CD14-positive monocyte (primary cell): Measurements from ENCODE around the gene MAU2. TPM values are rescaled to one million over a fixed set of nuclear protein-coding genes. Genes with fewer than 3 reads are reported as not detected.

Source experiments
- DNase-seq, 3 donors: peaks; one replicate each; pipeline ENCODE4 v3.0.0-alpha.2; 2011 to 2022
- H2AFZ ChIP-seq: 2 replicates; pipeline ENCODE4 v1.6.0; 2012; ENCODE audit warnings: mild to moderate bottlenecking, low read depth, low read length, inconsistent platforms; ENCODE audit not compliant: insufficient read depth, poor library complexity, severe bottlenecking
- H3K27ac ChIP-seq, 2 donors: 1 replicate in 1 of 2; 2 replicates in 1 of 2; pipeline ENCODE4 v1.5.1; 2012 to 2013; ENCODE audit warnings: low read length in 2 of 2, control low read depth in 1 of 2, inconsistent platforms in 1 of 2, low read depth in 1 of 2, mild to moderate bottlenecking in 1 of 2
- H3K27me3 ChIP-seq, 2 donors: one replicate each; pipeline versions ENCODE4 v1.6.0 to v1.6.1; 2011 to 2013; ENCODE audit warnings: low read length in 2 of 2; ENCODE audit not compliant: control insufficient read depth in 2 of 2, insufficient read depth in 2 of 2
- H3K36me3 ChIP-seq, 2 donors: replicated peaks in 1 of 2; 1 replicate in 1 of 2; 2 replicates in 1 of 2; pipeline versions ENCODE4 v1.5.1 to v1.6.1; 2012 to 2013; ENCODE audit warnings: low read length in 2 of 2, control low read depth in 1 of 2, inconsistent platforms in 1 of 2, mild to moderate bottlenecking in 1 of 2; ENCODE audit not compliant: insufficient read depth in 2 of 2, control insufficient read depth in 1 of 2
- H3K4me1 ChIP-seq, 2 donors: 1 replicate in 1 of 2; 2 replicates in 1 of 2; pipeline versions ENCODE4 v1.5.1 to v1.6.1; 2012 to 2013; ENCODE audit warnings: low read length in 2 of 2, control low read depth in 1 of 2, inconsistent platforms in 1 of 2, mild to moderate bottlenecking in 1 of 2, moderate library complexity in 1 of 2; ENCODE audit not compliant: insufficient read depth in 2 of 2, control insufficient read depth in 1 of 2
- H3K4me2 ChIP-seq: replicated peaks from 2 replicates; pipeline ENCODE3; 2012; ENCODE audit warnings: low read length, moderate library complexity, mild to moderate bottlenecking; ENCODE audit not compliant: poor library complexity, severe bottlenecking; ENCODE audit errors: extremely low read depth
- H3K4me3 ChIP-seq, 3 experiments: fragments of 200-600 bp in 1 of 3; sonication (generic) in 1 of 3; replicated peaks in 1 of 3; 1 replicate in 2 of 3; 2 replicates in 1 of 3; pipeline ENCODE4 v1.5.1; 2011 to 2013; ENCODE audit warnings: low read length in 3 of 3, mild to moderate bottlenecking in 3 of 3, control low read depth in 2 of 3, low read depth in 2 of 3, inconsistent platforms in 1 of 3, moderate library complexity in 1 of 3
- H3K79me2 ChIP-seq: 2 replicates; pipeline ENCODE4 v1.6.0; 2012; ENCODE audit warnings: mild to moderate bottlenecking, control low read depth, inconsistent platforms, low read length, moderate library complexity; ENCODE audit not compliant: insufficient read depth
- H3K9ac ChIP-seq: 2 replicates; pipeline ENCODE4 v1.6.0; 2017; ENCODE audit warnings: low read length, mild to moderate bottlenecking; ENCODE audit not compliant: insufficient read depth, poor library complexity, severe bottlenecking
- H3K9me3 ChIP-seq, 2 donors: replicated peaks in 1 of 2; 1 replicate in 1 of 2; 2 replicates in 1 of 2; pipeline versions ENCODE4 v1.5.1 to v1.6.1; 2012 to 2013; ENCODE audit warnings: low read length in 2 of 2, control low read depth in 1 of 2; ENCODE audit not compliant: control insufficient read depth in 1 of 2, insufficient read depth in 1 of 2
- H4K20me1 ChIP-seq: 2 replicates; pipeline ENCODE4 v1.6.0; 2012; ENCODE audit warnings: mild to moderate bottlenecking, low read length, control low read depth, moderate library complexity; ENCODE audit not compliant: insufficient read depth
- H3K27ac Mint-ChIP-seq, 7 donors: one replicate each; pipeline ENCODE4 v1.8.0; 2020; ENCODE audit warnings: mild to moderate bottlenecking in 7 of 7, mixed read lengths in 7 of 7, moderate library complexity in 6 of 7, inconsistent platforms in 2 of 7
- H3K27me3 Mint-ChIP-seq, 3 donors: one replicate each; pipeline ENCODE4 v1.8.0; 2021 to 2022; ENCODE audit warnings: low read depth in 3 of 3, mild to moderate bottlenecking in 3 of 3, mixed read lengths in 3 of 3, moderate library complexity in 3 of 3, inconsistent platforms in 1 of 3
- H3K36me3 Mint-ChIP-seq, 2 donors: one replicate each; pipeline ENCODE4 v1.8.0; 2020; ENCODE audit warnings: mixed read lengths in 2 of 2, inconsistent platforms in 1 of 2, mild to moderate bottlenecking in 1 of 2
- H3K4me1 Mint-ChIP-seq: one replicate; pipeline ENCODE4 v1.8.0; 2020; ENCODE audit warnings: mild to moderate bottlenecking, mixed read lengths
- H3K4me3 Mint-ChIP-seq, 2 donors: one replicate each; pipeline ENCODE4 v1.8.0; 2020; ENCODE audit warnings: mild to moderate bottlenecking in 2 of 2, mixed read lengths in 2 of 2, moderate library complexity in 1 of 2
- H3K9me3 Mint-ChIP-seq, 7 donors: one replicate each; pipeline ENCODE4 v1.8.0; 2020 to 2022; ENCODE audit warnings: mixed read lengths in 7 of 7, mild to moderate bottlenecking in 6 of 7, moderate library complexity in 6 of 7, inconsistent platforms in 2 of 7
- CTCF ChIP-seq: fragments of 200-600 bp; IDR thresholded peaks from one replicate; pipeline ENCODE4 v1.8.0; 2022; ENCODE audit warnings: antibody characterized with exemption, mild to moderate bottlenecking
- WGBS: methylation state at CpG from one replicate; pipeline ENCODE4 v1.1.5; 2013; ENCODE audit warnings: missing lambda C conversion rate; ENCODE audit not compliant: insufficient coverage; 5-methylcytosine and 5-hydroxymethylcytosine counted together
- intact Hi-C, 2 donors: fragments of 100-400 bp; cut with micrococcal nuclease; formaldehyde crosslinking; loops; one replicate each; pipeline versions ENCODE4 v1.15.0 to v1.15.1; 2023
- polyA plus RNA-seq, 3 donors: library from polyadenylated mRNA; depleted of rRNA in 1 of 3; unstranded in 2 of 3; stranded (reverse) in 1 of 3; fragments of 300-500 nt in 2 of 3; fragments of >200 nt in 1 of 3; fragmentation: Illumina TruSeq in 2 of 3; gene quantifications; 1 replicate in 2 of 3; 2 replicates in 1 of 3; pipeline ENCODE4 v1.2.3, GENCODE V29; 2012 to 2021

Gene MAU2
- polyA plus RNA-seq, 3 donors = 7.4 to 68.4 (median 14.5) TPM

DNA sequence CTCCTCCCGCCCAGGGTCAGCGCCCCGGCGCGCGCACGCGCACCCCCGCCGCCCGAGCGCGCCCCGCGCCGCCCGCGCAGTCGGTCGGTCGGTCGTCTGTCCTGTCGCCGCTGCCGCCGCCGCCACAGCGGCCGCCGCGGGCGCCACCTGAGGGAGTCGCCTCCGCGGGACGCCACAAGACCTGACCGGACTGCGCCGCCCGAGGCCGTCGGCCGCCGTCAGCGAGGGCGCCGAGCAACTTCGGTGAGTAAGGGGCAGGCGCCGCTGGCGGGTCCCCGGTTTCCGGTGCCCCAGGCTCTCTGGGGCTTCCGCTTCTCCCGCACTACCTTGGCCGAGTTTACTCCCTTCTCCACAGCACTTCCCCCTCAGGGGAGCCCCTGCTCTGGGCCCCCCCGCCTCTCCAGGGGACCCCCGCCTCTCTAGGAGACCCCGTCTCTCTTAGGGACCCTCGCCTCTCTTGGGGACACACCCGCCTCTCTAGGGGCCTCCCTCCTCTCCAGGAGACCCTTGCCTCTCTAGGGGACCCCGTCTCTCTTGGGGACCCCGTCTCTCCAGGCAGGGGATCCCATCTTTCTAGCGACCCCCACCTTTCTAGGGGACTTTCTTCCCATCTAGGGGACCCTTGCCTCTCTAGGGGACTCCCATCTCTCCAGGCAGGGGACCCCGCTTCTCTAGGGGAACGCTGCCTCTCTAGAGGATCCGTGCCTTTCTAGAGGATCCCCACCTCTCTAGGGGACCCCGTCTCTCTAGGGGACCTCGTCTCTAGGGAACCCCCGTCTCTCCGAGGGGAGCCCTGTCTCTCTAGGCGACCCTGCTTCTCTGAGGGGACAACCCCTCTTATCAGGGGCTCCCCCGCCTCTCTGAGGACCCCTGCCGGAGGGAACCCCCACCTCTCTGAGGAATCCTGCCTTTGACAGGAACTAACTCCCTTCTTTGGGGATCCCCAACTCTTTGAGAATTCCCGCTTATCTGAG, 65.6 kb downstream of the MAU2 start:
- Histone ChIP-seq H3K79me2 (peaks cover 62% of the 10 kb centered on the region), H3K4me1 (peaks cover 52 to 72% of the 10 kb centered on the region in 2 donors), H3K4me3 (peak overlapping the region; percentile 87 to 99 (median 96)), H4K20me1 (peaks cover 41% of the 10 kb centered on the region), H3K4me2 (peak overlapping the region; percentile 80), H3K27me3 (no peaks in the 10 kb centered on the region), H3K36me3 (peaks cover 0 to 10% of the 10 kb centered on the region in 2 donors), H3K9me3 (no peaks in the 10 kb centered on the region), H3K27ac (peak overlapping the region; percentile 85 to 99), H3K9ac (peak overlapping the region; percentile 99), H2AFZ (peak overlapping the region; percentile 35)
- Mint-ChIP-seq H3K36me3 (peaks cover 16 to 28% of the 10 kb centered on the region in 2 donors), H3K27ac (peak overlapping the region; percentile 93 to 98 (median 96)), H3K4me1 (peaks cover 63% of the 10 kb centered on the region), H3K27me3 (peaks cover 0 to 6% (median 0%) of the 10 kb centered on the region in 3 donors), H3K9me3 (peaks cover 0 to 2% (median 0%) of the 10 kb centered on the region in 7 donors), H3K4me3 (peak overlapping the region; percentile 91 to 93)
- TF ChIP-seq CTCF = peak; percentile 24
- peak; percentile 77 to 87 (median 84) for DNase-seq
- WGBS = under 1% methylated on average over 69 of the region's 75 CpGs
- intact Hi-C loops = loop anchor here in 1 of 2 donors (1.0 kb wide), 1 partner anchor 17 kb away; no protein-coding TSS in a partner anchor

DNA sequence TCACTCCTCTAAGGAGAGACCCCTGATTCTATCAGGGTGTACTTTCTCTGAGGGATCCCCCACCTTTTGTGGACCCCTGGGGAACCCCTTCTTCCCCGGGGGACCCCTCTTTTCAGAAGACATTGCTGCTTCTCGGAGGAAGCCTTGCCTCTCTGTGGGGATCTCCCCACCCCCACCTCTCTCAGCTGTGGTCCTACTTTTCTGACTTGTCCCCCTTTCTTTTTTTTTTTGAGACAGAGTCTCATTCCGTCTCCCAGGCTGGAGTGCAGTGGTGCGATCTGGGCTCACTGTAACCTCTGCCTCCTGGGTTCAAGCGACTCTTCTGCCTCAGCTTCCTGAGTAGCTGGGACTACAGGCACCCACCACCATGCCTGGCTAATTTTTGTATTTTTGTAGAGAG, 66.5 kb downstream of the MAU2 start:
- Mint-ChIP-seq H3K4me3 (peak overlapping the region; percentile 91 to 93), H3K36me3 (peaks cover 16 to 28% of the 10 kb centered on the region in 2 donors), H3K4me1 (peaks cover 62% of the 10 kb centered on the region), H3K27ac (peak overlapping the region; percentile 52 to 98 (median 95)), H3K27me3 (peaks cover 0 to 6% (median 0%) of the 10 kb centered on the region in 3 donors), H3K9me3 (peaks cover 0 to 2% (median 0%) of the 10 kb centered on the region in 7 donors)
- Histone ChIP-seq H3K4me3 (peak overlapping the region; percentile 87 to 99 (median 96)), H3K79me2 (peaks cover 71% of the 10 kb centered on the region), H3K9ac (peak overlapping the region; percentile 99), H4K20me1 (peaks cover 50% of the 10 kb centered on the region), H3K9me3 (no peaks in the 10 kb centered on the region), H3K27me3 (no peaks in the 10 kb centered on the region), H2AFZ (no peak overlapping the region), H3K4me2 (peak overlapping the region; percentile 80), H3K27ac (peak overlapping the region; percentile 85 to 99), H3K36me3 (peaks cover 0 to 10% of the 10 kb centered on the region in 2 donors), H3K4me1 (peaks cover 51 to 72% of the 10 kb centered on the region in 2 donors)
- WGBS = 29% methylated on average over 1 of the region's 5 CpGs
- intact Hi-C loops = no loop called here
- no peak for DNase-seq
- no peak for TF ChIP-seq CTCF
